ENCODE results near the gene TMEM196. TPM values are rescaled to one million over a fixed set of nuclear protein-coding genes. Genes with fewer than 3 reads are reported as not detected.

Gene TMEM196
- total and polyA plus RNA-seq, 2 of the 4 experiments (the other 2 are of a cell fraction): not detected

GRCh38 chr7:19811386-19811785 lies 38.0 kb upstream of the TMEM196 start:
- Histone ChIP-seq H2BK120ac (ENCODE audit: low read depth, low read length) (no peak overlapping the region), H3K4ac (ENCODE audit: low read depth, low read length) (no peak overlapping the region), H4K5ac (ENCODE audit: low read depth, low read length) (no peak overlapping the region), H3K27me3 (ENCODE audit: control insufficient read depth, insufficient read depth, low read length) (no peaks in the 10 kb centered on the region), H4K8ac (ENCODE audit: low read depth in 2 of 2, low read length in 2 of 2) (no peak overlapping the region), H3K4me1 (ENCODE audit: control insufficient read depth, insufficient read depth, low read length) (no peaks in the 10 kb centered on the region), H3K36me3 (ENCODE audit: control insufficient read depth, insufficient read depth, low read length) (no peaks in the 10 kb centered on the region), H2AFZ (replicated peaks; ENCODE audit: low read length, poor library complexity) (no peak overlapping the region), H3K23ac (ENCODE audit: low read depth, low read length) (no peak overlapping the region), H4K91ac (ENCODE audit: insufficient read depth, low read depth, low read length) (no peak overlapping the region), H3K9ac (ENCODE audit: low read depth, low read length) (no peak overlapping the region), H2AK9ac (replicated peaks; ENCODE audit: low read depth, low read length, poor library complexity) (no peak overlapping the region), H3K14ac (replicated peaks; ENCODE audit: low read depth, low read length) (no peak overlapping the region), H2BK5ac (ENCODE audit: low read depth, low read length, poor library complexity, severe bottlenecking) (no peak overlapping the region), H3K79me1 (ENCODE audit: low read depth in 1 of 2, low read length in 2 of 2) (no peaks in the 10 kb centered on the region), H3K18ac (ENCODE audit: low read depth, low read length) (no peak overlapping the region), H3K4me3 (ENCODE audit: insufficient read depth, low read depth, low read length) (no peak overlapping the region), H3K9me1 (ENCODE audit: insufficient read depth, low read length) (no peaks in the 10 kb centered on the region), H3K9me3 (ENCODE audit: control insufficient read depth, insufficient read depth, low read length) (0 out of 2 replicates have a peak, but pooled peaks cover 1% of the 10 kb centered on the region), H3K27ac (ENCODE audit: insufficient read depth, low read length) (no peak overlapping the region), H2BK20ac (ENCODE audit: low read depth, low read length) (no peak overlapping the region), H3K4me2 (ENCODE audit: low read depth, low read length) (no peak overlapping the region), H2BK15ac (ENCODE audit: low read depth, low read length) (no peak overlapping the region), H2AK5ac (ENCODE audit: low read depth, low read length) (no peak overlapping the region), H4K20me1 (ENCODE audit: insufficient read depth, low read length) (no peaks in the 10 kb centered on the region), H3K56ac (ENCODE audit: extremely low read depth, insufficient read depth, low read length) (no peak overlapping the region)
- POLR2A ChIA-PET (ENCODE audit: unreplicated experiment): no interaction called here
- no peak for ATAC-seq (ENCODE audit: low read depth)
- no peak for TF ChIP-seq NFE2L2 (IDR thresholded peaks at IDR 0.05; ENCODE audit: low read depth, low read length)
- no peak for TF ChIP-seq CHD1 (IDR thresholded peaks at IDR 0.05; ENCODE audit: low read depth, low read length)
- DNase-seq: no peak
- CTCF ChIA-PET: no interaction called here
- dilution Hi-C loops (cut with HindIII; ENCODE audit: low sequenced_read_pairs, unreplicated experiment) (no loop called here), intact Hi-C loops (cut with micrococcal nuclease) (no loop called here), in situ Hi-C loops (cut with MboI; ENCODE audit: low sequenced_read_pairs) (no loop called here)
- no CpG with 5 or more reads among the region's 1 CpG for WGBS, 2 experiments (ENCODE audit: extremely low coverage in 2 of 2, insufficient read length in 1 of 2)
- BruUV-seq (replicated peaks): no TSS peak
